Peyer's patch (tissue), 4 donors: ENCODE data around the gene SORCS1.

Experiments used
- POLR2A ChIP-seq, 2 donors: fragments of 450-650 bp; IDR thresholded peaks; one replicate each; pipeline ENCODE4 v1.5.1; 2017; ENCODE audit warnings: antibody characterized with exemption in 2 of 2, mild to moderate bottlenecking in 2 of 2, moderate library complexity in 2 of 2
- TF ChIP-seq, protein P1 (sequence below), 6 experiments: fragments of 450-650 bp in 4 of 6; fragments of 200-600 bp in 2 of 6; sonication (generic) in 1 of 6; IDR thresholded peaks; one replicate each; pipeline ENCODE4 v1.5.1; 2017 to 2019; ENCODE audit warnings: antibody characterized with exemption in 6 of 6, mild to moderate bottlenecking in 3 of 6, moderate library complexity in 1 of 6

DNA sequence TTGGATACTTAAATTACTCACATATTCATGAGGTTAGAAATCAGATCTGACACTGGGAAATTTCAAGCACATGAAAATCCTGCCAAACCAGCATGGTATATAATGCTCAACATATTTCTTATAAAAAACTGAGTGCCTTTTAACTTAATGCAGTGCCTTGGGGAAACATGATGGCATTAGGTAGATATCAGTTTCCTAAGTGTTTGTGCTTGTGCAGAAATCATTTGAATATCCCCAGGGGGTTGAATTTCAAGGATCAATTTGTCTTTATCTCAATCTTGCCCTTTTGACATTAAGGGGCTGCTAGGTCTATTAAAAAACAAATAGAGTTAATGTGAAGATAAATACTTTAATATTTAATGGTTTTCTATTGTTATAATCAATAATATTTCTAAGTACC, 396.3 kb downstream of the SORCS1 start:
- TF ChIP-seq, protein P1, sequence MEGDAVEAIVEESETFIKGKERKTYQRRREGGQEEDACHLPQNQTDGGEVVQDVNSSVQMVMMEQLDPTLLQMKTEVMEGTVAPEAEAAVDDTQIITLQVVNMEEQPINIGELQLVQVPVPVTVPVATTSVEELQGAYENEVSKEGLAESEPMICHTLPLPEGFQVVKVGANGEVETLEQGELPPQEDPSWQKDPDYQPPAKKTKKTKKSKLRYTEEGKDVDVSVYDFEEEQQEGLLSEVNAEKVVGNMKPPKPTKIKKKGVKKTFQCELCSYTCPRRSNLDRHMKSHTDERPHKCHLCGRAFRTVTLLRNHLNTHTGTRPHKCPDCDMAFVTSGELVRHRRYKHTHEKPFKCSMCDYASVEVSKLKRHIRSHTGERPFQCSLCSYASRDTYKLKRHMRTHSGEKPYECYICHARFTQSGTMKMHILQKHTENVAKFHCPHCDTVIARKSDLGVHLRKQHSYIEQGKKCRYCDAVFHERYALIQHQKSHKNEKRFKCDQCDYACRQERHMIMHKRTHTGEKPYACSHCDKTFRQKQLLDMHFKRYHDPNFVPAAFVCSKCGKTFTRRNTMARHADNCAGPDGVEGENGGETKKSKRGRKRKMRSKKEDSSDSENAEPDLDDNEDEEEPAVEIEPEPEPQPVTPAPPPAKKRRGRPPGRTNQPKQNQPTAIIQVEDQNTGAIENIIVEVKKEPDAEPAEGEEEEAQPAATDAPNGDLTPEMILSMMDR (IDR thresholded peaks at IDR 0.05): no peak
- no peak for TF ChIP-seq POLR2A (IDR thresholded peaks at IDR 0.05)
